GM18858 (cell line): ENCODE measurements around the gene C4orf54.

Experiments used
- ATAC-seq: cut with Tn5 transposase; IDR thresholded peaks from one replicate; pipeline ENCODE4 v1.9.1; 2021; ENCODE audit not compliant: unreplicated experiment

C4orf54 gene

GRCh38 chr4:99652596-99653436, 4.8 kb downstream of the C4orf54 start:
- ATAC-seq, result no peak

GRCh38 chr4:99651811-99652485, 5.7 kb downstream of the C4orf54 start:
- ATAC-seq, result no peak

GRCh38 chr4:99651016-99651769, 6.4 kb downstream of the C4orf54 start:
- ATAC-seq, result no peak

GRCh38 chr4:99649778-99650177, 7.8 kb downstream of the C4orf54 start:
- ATAC-seq, result no peak

GRCh38 chr4:99649208-99649607, 8.4 kb downstream of the C4orf54 start:
- ATAC-seq, result no peak

GRCh38 chr4:99648321-99648720, 9.3 kb downstream of the C4orf54 start:
- ATAC-seq, result no peak

- no peak for ATAC-seq
Measured at GRCh38 chr4:99647071-99647470, 10.6 kb downstream of the C4orf54 start.

- no peak for ATAC-seq
Measured at GRCh38 chr4:99645638-99646037, 12.0 kb downstream of the C4orf54 start.

- ATAC-seq, result no peak
Measured at GRCh38 chr4:99645036-99645435, 12.6 kb downstream of the C4orf54 start.

GRCh38 chr4:99644453-99644852, 13.2 kb downstream of the C4orf54 start:
- ATAC-seq, result no peak

GRCh38 chr4:99642725-99643489, 14.7 kb downstream of the C4orf54 start:
- no peak for ATAC-seq

GRCh38 chr4:99640676-99641075, 17.0 kb downstream of the C4orf54 start:
- ATAC-seq, result no peak

- ATAC-seq, result no peak
Measured at GRCh38 chr4:99637174-99637573, 20.5 kb downstream of the C4orf54 start.

GRCh38 chr4:99636422-99636821, 21.2 kb downstream of the C4orf54 start:
- ATAC-seq, result no peak

GRCh38 chr4:99635601-99636000, 22.0 kb downstream of the C4orf54 start:
- no peak for ATAC-seq

GRCh38 chr4:99634742-99635360, 22.8 kb downstream of the C4orf54 start:
- ATAC-seq, result no peak

GRCh38 chr4:99633772-99634171, 23.9 kb downstream of the C4orf54 start:
- ATAC-seq, result no peak

GRCh38 chr4:99630857-99631360, 26.7 kb downstream of the C4orf54 start:
- no peak for ATAC-seq

- no peak for ATAC-seq
Measured at GRCh38 chr4:99629962-99630554, 27.6 kb downstream of the C4orf54 start.

- ATAC-seq, result no peak
Measured at GRCh38 chr4:99628040-99628439, 29.6 kb downstream of the C4orf54 start.
